SU-DHL-6 (cell line): ENCODE measurements around the gene POLR2J.
"Not testable (repeated sequence)": the region's sequence is repeated elsewhere in the genome, so short reads cannot be mapped to it uniquely, and the experiment has no call there.

Source experiments
- H2AFZ ChIP-seq: fragments of 200-600 bp; sonication (generic); 2 replicates; pipeline ENCODE4 v1.6.1; 2014; ENCODE audit warnings: low read depth, mild to moderate bottlenecking, moderate library complexity, mixed read lengths, antibody characterized with exemption, low read length; ENCODE audit not compliant: severe bottlenecking
- H3F3A ChIP-seq: fragments of 200-600 bp; shearing (Covaris generic); 2 replicates; pipeline ENCODE4 v1.6.0; 2016; ENCODE audit warnings: antibody characterized with exemption, mild to moderate bottlenecking; ENCODE audit not compliant: insufficient read depth
- H3K27ac ChIP-seq: fragments of 200-600 bp; sonication (generic); 2 replicates; pipeline ENCODE4 v1.5.1; 2016; ENCODE audit warnings: low read depth, mild to moderate bottlenecking, low read length, moderate library complexity, mixed read lengths
- H3K27me3 ChIP-seq: fragments of 200-600 bp; sonication (generic), shearing (Covaris generic); 2 replicates; pipeline ENCODE4 v1.6.0; 2014; ENCODE audit warnings: mild to moderate bottlenecking, low read length
- H3K36me3 ChIP-seq: fragments of 200-600 bp; sonication (generic); 2 replicates; pipeline ENCODE4 v1.6.1; 2014; ENCODE audit warnings: mild to moderate bottlenecking, low read length, mixed read lengths
- H3K4me2 ChIP-seq: fragments of 300-600, 200-600 bp; shearing (Covaris generic), sonication (generic); 2 replicates; pipeline ENCODE4 v1.6.0; 2014; ENCODE audit warnings: low read length, low read depth, mild to moderate bottlenecking; ENCODE audit not compliant: poor library complexity, severe bottlenecking
- H3K4me3 ChIP-seq: fragments of 200-600 bp; sonication (generic); 2 replicates; pipeline ENCODE4 v1.5.1; 2014; ENCODE audit warnings: antibody characterized with exemption, low read length, mild to moderate bottlenecking, mixed read lengths; ENCODE audit not compliant: insufficient read depth, poor library complexity, severe bottlenecking
- H3K79me2 ChIP-seq: fragments of 200-600 bp; sonication (generic); 2 replicates; pipeline ENCODE4 v1.6.1; 2014; ENCODE audit warnings: mild to moderate bottlenecking, low read length, moderate library complexity; ENCODE audit not compliant: insufficient read depth
- H3K9ac ChIP-seq: fragments of 200-600 bp; sonication (generic); 2 replicates; pipeline ENCODE4 v1.7.0; 2014; ENCODE audit warnings: mild to moderate bottlenecking, low read length
- H3K9me2 ChIP-seq: fragments of 200-600 bp; sonication (generic); replicated peaks from 2 replicates; pipeline ENCODE4 v1.6.1; 2014; ENCODE audit warnings: low read length; ENCODE audit not compliant: insufficient read depth
- H3K9me3 ChIP-seq: fragments of 200-600 bp; sonication (generic); 2 replicates; pipeline ENCODE4 v1.6.1; 2014; ENCODE audit warnings: low read length, mixed read lengths; ENCODE audit not compliant: insufficient read depth
- H4K20me1 ChIP-seq: fragments of 200-600 bp; sonication (generic); 2 replicates; pipeline ENCODE4 v1.6.1; 2014; ENCODE audit warnings: low read depth, mild to moderate bottlenecking, antibody characterized with exemption, low read length, moderate library complexity, mixed read lengths

The POLR2J gene

DNA sequence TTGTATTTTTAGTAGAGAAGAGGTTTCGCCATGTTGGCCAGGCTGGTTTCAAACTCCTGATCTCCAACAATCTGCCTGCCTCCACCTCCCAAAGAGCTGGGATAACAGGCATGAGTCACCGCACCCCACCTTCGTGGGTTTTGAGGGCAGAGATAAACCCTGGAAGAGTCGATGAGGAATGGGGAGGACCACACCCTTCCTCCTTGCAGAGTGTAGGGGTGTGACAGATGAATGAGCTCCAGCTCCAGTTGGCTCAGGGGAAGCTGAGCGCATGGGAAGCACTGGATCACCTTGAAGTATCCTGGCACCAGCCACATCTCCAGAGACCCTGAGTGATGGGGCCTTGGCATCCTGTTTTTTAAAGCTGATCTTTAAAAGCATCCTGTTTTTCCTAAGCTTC lies 5.6 kb upstream of the POLR2J start:
- H3F3A ChIP-seq, H3K9me2 ChIP-seq, H3K27ac ChIP-seq, H3K9ac ChIP-seq, H4K20me1 ChIP-seq, H3K36me3 ChIP-seq, H3K79me2 ChIP-seq, H2AFZ ChIP-seq, H3K4me3 ChIP-seq, H3K27me3 ChIP-seq, H3K9me3 ChIP-seq, H3K4me2 ChIP-seq: not testable (repeated sequence)

DNA sequence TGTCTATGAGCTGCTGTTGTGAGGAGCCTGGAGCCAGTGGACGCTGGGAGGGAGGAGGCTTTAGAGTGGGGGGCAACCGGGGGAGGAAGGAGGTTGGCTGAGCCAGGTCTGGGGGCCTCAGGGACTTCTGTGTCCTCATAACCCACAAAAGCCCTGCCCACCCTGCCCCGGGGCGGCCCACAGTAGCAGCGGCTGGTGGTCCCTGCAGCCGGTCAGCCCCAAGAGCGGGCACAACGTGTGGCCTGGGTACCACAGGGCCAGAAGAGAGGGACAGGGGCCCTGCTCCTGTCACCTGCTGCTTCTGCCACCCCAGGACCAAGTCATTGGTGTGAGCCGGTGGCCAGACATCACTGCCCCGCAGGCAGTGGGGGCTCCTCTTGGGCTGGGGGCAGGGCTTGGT lies 3.2 kb upstream of the POLR2J start:
- not testable (repeated sequence) for H3F3A ChIP-seq, H3K27ac ChIP-seq, H3K27me3 ChIP-seq, H3K4me2 ChIP-seq, H3K9me2 ChIP-seq, H3K36me3 ChIP-seq, H3K79me2 ChIP-seq, H3K9me3 ChIP-seq, H4K20me1 ChIP-seq, H3K9ac ChIP-seq, H2AFZ ChIP-seq, H3K4me3 ChIP-seq

DNA sequence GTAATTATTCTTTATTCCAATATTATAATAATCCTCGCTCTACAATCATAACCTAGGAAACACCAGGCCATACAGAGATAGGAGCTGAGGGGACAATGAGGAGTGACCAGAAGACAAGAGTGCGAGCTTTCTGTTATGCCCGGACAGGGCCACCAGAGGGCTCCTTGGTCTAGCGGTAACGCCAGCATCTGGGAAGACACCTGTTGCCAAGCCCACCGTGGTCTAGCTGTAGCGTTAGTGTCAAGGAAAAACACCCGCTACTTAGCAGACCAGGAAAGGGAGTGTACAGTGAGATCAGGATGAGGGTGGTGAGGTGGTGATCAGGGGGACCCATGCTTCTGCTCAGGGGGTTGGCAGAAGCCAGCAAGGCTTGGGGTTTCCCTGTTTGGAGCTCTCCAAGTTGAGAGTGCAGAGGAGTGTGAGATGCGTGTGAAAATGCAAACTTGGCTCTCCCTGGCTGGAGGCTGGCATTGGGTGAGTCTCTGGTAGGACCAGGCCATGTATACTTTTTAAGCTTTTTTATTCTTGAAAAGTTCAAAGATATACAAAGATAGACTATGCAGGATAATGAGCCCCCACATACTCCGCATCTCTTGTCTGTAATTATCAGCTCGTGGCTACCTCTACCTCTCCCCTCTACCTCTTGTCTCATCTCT lies 1.4 kb upstream of the POLR2J start:
- not testable (repeated sequence) for H3K27ac ChIP-seq, H3K4me3 ChIP-seq, H3K36me3 ChIP-seq, H4K20me1 ChIP-seq, H3F3A ChIP-seq, H3K9ac ChIP-seq, H2AFZ ChIP-seq, H3K79me2 ChIP-seq, H3K9me2 ChIP-seq, H3K9me3 ChIP-seq, H3K27me3 ChIP-seq, H3K4me2 ChIP-seq

DNA sequence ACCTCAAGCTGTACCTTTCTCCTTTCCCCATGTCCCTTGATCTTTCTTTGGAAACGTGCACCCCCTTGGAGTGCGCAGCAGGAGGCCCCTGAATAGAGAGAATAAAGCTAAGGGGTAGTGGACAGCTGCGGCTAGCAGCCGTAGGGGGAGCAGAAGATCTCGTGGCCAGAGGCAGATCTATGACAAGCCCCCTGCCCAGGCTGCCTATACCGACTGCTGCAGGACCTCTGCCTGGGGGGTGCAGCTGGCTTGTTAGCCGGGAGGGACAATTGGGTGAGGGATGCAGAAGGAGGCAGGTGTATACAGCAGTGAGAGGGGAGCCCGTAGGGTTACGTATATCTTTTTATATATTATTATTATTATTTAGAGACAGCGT lies 475 bp upstream of the POLR2J start:
- not testable (repeated sequence) for H3K27ac ChIP-seq, H3K79me2 ChIP-seq, H3K36me3 ChIP-seq, H3K9me2 ChIP-seq, H4K20me1 ChIP-seq, H3K4me2 ChIP-seq, H3K9me3 ChIP-seq, H3F3A ChIP-seq, H2AFZ ChIP-seq, H3K9ac ChIP-seq, H3K4me3 ChIP-seq, H3K27me3 ChIP-seq

DNA sequence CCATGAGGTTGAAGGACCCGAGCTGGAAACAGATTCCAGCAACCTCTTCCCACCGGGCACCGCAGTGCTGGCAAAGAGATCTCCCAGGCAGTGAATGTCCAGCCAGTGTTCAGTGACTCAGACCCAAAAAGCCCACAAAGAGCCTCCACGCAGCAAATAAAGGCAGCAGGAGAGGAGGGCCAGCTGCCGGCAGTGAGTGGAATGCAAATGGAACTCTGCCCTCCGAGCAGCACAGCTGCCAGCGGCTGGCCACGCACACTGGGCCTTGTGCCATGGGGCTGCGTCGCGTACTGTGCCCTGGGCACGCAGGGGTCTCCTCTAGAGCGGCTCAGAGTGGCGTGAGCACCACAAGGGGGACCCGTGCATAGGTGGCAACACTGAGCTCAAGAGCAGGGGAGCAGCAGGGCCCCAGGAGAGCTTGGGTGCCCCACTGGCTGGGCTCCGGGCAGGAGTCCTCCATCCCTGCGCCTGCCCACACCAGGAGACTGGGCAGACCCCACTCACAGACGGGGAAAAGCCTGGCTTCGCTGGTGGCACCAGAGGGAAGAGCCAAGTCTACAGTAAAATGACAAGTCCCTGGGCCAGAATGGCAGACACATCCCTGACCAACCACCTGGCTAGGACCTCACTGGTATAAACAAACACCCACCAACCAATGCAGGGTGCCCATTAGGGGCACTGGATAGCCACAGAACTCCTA lies 3.8 kb downstream of the POLR2J start:
- H4K20me1 ChIP-seq = not testable (repeated sequence)

DNA sequence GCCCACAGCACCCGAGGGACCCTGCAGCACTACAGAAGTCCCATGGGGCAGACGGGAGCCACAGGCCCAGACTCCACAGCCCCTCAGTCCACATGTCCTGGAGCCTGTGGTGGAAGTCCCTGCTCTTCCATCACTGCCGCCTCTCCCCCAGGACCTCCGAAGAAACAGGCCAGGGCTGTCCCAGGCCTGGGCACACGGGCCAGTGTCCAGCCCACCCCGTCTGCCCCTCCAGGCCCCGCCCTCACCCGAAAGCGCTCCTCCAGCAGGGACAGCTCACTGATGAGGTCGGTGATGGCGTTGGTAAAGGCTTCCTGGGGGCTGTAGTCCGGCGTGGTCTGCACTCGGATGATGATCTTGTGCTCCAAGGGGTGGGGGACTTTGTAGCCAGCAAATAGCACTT lies 4.6 kb downstream of the POLR2J start:
- H3K27ac ChIP-seq, H3K4me3 ChIP-seq, H3K36me3 ChIP-seq, H3K79me2 ChIP-seq, H2AFZ ChIP-seq, H4K20me1 ChIP-seq, H3K27me3 ChIP-seq, H3F3A ChIP-seq, H3K4me2 ChIP-seq, H3K9me3 ChIP-seq, H3K9ac ChIP-seq, H3K9me2 ChIP-seq: not testable (repeated sequence)

More for the DNA sequence above, 3.8 kb downstream of the POLR2J start:
- not testable (repeated sequence) for H3K27ac ChIP-seq, H3K79me2 ChIP-seq, H3K4me2 ChIP-seq, H3K4me3 ChIP-seq, H3K9me2 ChIP-seq, H3K9me3 ChIP-seq, H2AFZ ChIP-seq, H3K27me3 ChIP-seq, H3K9ac ChIP-seq, H3K36me3 ChIP-seq, H3F3A ChIP-seq
